ENCODE measurements around the gene LY9.

DNA sequence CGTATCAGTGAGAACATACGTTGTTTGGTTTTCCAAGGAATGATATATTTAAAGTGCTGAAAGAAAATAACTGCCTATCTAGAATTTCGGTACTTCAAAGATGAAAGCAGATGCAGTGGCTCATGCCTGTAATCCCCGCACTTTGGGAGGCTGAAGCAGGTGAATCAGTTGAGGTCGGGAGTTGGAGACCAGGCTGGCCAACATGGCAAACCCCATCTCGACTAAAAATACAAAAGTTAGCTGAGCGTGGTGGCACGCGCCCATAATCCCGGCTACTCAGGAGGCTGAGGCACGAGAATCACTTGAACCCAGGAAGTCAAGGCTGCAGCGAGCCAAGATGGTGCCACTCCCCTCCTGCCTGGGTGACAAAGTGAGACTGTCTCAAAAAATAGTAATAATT is 50.3 kb downstream of the LY9 start:
- TF ChIP-seq POLR2A (IDR thresholded peaks at IDR 0.05) = no peak
- no peak for TF ChIP-seq CTCF (IDR thresholded peaks at IDR 0.05)

Measured in thyroid gland (tissue), 4 donors.